Bone marrow (tissue), 2 donors: ENCODE measurements around the gene MAP4K3.
"Not testable (repeated sequence)": the region's sequence is repeated elsewhere in the genome, so short reads cannot be mapped to it uniquely, and the experiment has no call there.

Source experiments
- DNase-seq, 2 donors: peaks; one replicate each; lab custom pipeline; 2025; lab: John Stamatoyannopoulos, UW

The MAP4K3 gene

GRCh38 chr2:39304200-39304599 is 132.9 kb downstream of the MAP4K3 start:
- no peak for DNase-seq

GRCh38 chr2:39301352-39301751 is 135.7 kb downstream of the MAP4K3 start:
- no peak for DNase-seq

DNA sequence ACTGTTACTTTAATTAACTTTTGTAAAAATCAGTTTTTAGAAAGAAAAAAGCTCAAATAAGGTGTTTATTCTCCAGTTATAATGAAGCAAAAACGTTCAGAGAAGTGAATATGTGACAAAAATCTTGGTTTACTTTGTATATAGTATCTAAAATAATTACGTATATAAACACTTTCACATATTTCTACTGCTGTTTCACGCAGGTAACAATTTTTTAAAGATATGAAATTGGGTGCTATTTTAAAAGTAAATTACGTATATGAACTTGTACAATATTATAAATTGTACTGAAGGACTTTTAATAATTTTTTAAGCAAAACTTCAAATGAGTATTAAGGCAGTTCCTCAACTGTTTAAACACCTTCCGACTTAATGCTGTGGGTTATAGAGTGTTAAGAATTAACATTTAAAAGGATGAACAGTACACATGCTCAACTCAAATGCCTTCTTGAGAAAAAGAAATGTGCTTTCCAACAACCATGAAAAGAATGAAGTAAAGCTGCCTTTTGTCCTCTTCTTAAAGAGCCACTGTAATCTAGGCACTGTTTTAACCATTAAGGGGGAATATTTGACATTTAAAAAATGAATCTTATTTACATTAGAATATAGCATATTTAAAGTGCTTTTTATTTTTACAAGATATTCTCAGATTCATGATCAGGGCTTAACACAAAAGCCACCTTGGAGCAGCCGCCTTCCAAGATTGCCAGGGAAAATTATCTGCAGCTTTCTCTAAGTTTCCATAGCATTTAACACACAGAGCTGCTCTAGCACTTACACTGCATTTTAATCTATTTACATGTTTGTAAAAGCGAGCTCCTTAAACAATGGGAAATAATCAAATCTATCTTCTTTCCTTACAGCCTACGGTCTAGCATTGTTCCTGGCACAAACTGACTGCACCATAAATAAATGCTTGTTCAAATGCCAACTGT is 136.8 kb downstream of the MAP4K3 start:
- no peak for DNase-seq

DNA sequence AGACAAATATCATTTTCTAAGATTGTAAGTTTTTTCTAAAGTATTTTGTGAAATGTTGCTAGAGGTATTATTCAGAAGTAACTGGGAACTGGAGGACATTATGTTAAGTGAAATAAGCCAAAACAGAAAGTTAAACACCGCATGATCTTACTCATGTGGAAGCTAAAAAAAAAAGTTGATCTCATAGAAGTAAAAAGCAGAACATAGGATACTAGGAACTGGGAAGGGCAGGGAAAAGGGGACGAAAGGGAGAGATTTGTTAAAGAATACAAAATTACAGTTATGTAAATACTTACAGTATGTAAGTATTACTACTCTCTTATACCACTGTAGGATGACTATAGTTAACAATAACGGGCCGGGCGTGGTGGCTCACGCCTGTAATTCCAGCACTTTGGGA is 146.7 kb downstream of the MAP4K3 start:
- DNase-seq, result no peak

DNA sequence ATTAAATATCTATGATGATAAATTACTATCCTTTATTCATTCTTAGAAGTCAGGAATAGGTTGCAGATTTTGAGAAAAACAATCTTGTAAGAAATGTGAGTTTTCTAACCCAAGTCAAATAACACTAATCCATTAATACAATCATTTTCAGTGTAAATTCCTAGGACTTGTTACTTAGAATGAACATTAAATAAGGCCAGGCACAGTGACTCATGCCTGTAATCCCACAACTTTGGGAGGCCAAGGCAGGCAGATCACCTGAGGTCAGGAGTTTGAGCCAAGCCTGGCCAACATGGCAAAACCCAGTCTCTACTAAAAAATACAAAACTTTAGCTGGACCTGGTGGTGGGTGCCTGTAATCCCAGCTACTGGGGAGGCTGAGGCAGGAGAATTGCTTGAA is 147.5 kb downstream of the MAP4K3 start:
- DNase-seq, result no peak

GRCh38 chr2:39283561-39283960 is 153.5 kb downstream of the MAP4K3 start:
- no peak for DNase-seq

DNA sequence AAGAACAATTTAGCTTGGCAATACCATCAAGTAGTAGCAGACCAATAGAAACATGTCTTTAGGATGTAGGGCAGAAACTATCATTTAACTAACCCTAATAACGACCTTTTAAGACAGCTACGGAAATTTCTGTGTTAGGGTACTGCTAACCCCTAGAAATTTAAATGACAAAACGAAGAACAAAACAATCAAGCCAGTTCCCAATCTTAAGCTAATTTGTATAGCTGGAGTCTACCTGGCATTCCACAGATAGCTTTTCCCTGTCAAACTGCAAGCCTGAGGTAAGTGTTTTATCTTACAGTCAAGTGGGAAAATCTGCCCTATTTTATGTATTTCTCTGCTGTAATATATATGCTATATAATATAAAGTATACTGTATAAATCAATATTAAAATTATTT is 155.7 kb downstream of the MAP4K3 start:
- no peak for DNase-seq

DNA sequence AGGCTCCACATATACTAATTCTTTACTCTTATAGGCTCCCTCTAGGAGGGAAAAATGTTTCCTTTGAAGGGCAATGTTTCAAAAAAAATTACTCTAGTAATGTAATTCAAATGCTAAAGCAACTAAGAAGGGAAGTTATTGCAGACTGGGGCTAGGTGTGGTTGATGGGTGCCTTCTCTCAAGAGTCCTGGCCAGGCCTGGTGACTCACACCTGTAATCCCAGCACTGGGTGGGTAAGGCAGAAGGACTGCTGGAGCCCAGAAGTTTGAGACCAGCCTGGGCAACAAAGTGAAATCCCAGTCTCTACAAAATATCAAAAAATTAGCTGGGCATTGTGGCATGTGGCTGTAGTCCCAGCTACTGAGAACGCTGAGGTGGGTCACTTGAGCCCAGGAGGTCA is 162.1 kb downstream of the MAP4K3 start:
- no peak for DNase-seq

DNA sequence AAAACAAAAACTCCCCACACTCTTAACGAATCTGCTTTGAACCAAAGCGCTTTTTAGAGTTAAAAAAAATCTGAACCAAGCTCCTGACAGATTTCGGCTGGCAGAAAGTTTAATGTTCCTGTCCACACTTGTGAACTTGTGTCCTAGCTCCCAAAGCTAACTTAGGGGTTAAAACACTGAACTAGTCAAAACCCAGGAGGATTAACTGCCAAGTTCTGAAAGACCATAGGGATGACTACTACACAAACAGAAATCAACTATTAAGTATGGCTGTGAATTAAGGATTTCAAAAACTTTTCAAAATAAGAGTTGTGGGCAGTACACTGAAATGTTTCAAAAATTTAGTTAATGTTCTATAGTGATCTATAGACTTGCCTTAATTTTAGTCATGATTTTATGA is 167.1 kb downstream of the MAP4K3 start:
- DNase-seq, result no peak

DNA sequence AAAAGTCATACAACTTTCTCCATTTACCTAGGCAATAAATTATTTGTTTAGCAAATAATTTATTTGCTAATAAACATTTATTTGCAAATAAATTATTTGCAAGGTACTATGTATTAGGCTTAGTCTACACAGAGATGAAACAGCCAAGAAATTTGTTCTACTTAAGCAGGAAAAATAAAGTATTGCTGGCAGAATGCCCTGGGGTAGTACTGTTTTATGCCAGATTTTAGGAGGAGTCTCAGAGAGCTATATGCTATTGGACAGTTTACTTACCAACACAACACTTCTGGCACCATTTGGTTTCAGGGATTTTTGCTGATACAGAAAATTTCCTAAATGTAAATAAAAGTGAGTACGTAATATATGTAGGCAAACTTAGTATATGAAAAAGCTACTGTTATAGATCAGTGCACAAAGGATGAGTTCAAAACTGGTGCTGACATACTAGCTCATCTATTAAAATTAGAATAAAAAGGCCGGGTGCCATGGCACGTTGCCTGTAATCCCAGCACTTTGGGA is 170.1 kb downstream of the MAP4K3 start:
- DNase-seq, result no peak

DNA sequence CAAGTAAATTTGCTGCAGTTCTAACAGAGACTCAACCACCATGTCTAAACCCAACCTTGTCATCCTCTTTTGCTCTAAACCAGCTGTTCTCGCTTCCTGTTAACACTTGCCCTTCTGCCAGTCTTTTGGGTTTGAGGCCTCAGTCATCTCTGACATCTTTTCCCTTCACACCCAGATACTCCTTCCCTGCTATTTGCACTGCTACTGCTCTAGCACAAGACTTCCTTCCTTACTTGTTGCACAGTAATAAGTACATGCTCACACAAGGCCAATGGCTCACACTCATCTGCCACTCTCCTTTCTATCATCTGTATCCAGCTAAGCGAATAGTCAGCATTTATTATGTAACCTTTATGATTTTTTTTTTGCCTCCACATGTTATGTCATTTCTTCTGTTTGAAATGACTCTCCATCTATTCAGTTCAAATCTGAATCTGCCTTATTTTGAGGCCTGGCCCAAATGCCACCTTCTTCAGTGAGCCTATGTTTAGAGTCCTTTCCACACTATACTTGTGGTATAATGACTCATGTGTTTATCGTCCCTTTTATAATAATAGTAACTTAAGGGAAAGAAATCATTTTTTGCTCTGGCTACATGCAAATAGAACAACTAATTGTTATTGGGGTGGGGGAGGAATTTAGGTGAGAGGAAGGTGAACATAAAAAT is 170.8 kb downstream of the MAP4K3 start:
- DNase-seq, result peak in 1 of 2 donors; percentile 60

GRCh38 chr2:39265315-39265714 is 171.8 kb downstream of the MAP4K3 start:
- DNase-seq, result no peak

DNA sequence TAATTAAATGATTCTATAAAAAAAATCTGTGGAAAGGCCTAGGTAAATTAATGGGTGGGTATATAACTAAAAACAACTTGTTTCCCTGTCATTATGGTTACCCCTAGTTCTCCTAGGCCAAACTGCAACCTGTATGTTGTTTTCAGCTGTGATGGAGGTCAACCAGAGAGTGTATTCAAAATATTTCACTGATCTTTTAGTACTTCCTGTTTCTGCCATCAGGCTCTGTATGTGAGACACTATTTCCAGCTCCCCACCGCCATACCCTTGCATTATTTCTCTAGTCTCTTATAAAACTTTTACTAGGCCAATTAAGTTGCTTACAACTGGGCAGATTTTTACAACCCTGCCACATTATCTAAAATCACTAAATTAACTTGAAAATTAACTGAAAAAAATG is 172.4 kb downstream of the MAP4K3 start:
- no peak for DNase-seq

- DNase-seq, result no peak
These were observed 177.0 kb downstream of the MAP4K3 start for GRCh38 chr2:39260087-39260486.

- DNase-seq, result no peak
These were observed 181.0 kb downstream of the MAP4K3 start for GRCh38 chr2:39256040-39256439.

GRCh38 chr2:39252888-39253518 is 184.1 kb downstream of the MAP4K3 start:
- DNase-seq, result no peak

- no peak for DNase-seq
These were observed 189.5 kb downstream of the MAP4K3 start for GRCh38 chr2:39247512-39248043.

GRCh38 chr2:39246382-39246980 is 190.6 kb downstream of the MAP4K3 start:
- no peak for DNase-seq

GRCh38 chr2:39244963-39245625 is 192.0 kb downstream of the MAP4K3 start:
- peak in 1 of 2 donors; percentile 62 for DNase-seq

DNA sequence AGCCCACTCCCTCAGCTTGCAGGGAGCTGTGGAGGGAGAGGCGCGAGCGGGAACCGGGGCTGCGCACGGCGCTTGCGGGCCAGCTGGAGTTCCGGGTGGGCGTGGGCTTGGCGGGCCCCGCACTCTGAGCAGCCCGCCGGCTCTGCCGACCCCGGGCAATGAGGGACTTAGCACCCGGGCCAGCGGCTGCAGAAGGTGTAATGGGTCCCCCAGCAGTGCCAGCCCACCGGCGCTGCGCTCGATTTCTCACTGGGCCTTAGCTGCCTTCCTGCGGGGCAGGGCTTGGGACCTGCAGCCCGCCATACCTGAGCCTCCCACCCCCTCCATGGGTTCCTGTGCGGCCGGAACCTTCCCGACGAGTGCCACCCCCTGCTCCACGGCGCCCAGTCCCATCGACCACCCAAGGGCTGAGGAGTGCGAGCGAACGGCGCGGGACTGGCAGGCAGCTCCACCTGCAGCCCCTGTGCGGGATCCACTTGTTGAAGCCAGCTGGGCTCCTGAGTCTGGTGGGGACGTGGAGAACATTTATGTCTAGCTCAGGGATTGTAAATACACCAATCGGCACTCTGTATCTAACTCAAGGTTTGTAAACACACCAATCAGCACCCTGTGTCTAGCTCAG is 192.7 kb downstream of the MAP4K3 start:
- DNase-seq, result not testable (repeated sequence)
